HEK293T (cell line): ENCODE data around the gene CFAP119.

ENCODE experiments used
- ARNT ChIP-seq: fragments of 450-650 bp; IDR thresholded peaks from 2 replicates; pipeline ENCODE4 v1.6.1; 2017; ENCODE audit warnings: mild to moderate bottlenecking
- BHLHE40 ChIP-seq: fragments of 450-650 bp; IDR thresholded peaks from 2 replicates; pipeline ENCODE4 v1.6.1; 2016; ENCODE audit warnings: mild to moderate bottlenecking, moderate library complexity, borderline replicate concordance
- ELF4 ChIP-seq: fragments of 450-650 bp; IDR thresholded peaks from 2 replicates; pipeline ENCODE4 v1.6.1; 2017; ENCODE audit warnings: antibody characterized with exemption
- FOXA1 ChIP-seq: fragments of 450-650 bp; IDR thresholded peaks from 2 replicates; pipeline ENCODE4 v1.6.1; 2016; ENCODE audit warnings: mild to moderate bottlenecking
- FOXK2 ChIP-seq: fragments of 450-650 bp; IDR thresholded peaks from 2 replicates; pipeline ENCODE4 v1.6.1; 2016; ENCODE audit warnings: mild to moderate bottlenecking
- HDGF ChIP-seq: fragments of 450-650 bp; IDR thresholded peaks from 2 replicates; pipeline ENCODE4 v1.6.1; 2017; ENCODE audit warnings: antibody characterized with exemption, borderline replicate concordance
- L3MBTL2 ChIP-seq: fragments of 450-650 bp; conservative IDR thresholded peaks from 2 replicates; pipeline ENCODE4 v1.6.1; 2016; ENCODE audit warnings: mild to moderate bottlenecking
- LEF1 ChIP-seq: fragments of 450-650 bp; IDR thresholded peaks from 2 replicates; pipeline ENCODE4 v1.6.1; 2017; ENCODE audit warnings: mild to moderate bottlenecking, borderline replicate concordance
- NFRKB ChIP-seq: fragments of 450-650 bp; IDR thresholded peaks from 2 replicates; pipeline ENCODE4 v1.6.1; 2016; ENCODE audit warnings: mild to moderate bottlenecking, moderate library complexity
- SP1 ChIP-seq: fragments of 450-650 bp; IDR thresholded peaks from 2 replicates; pipeline ENCODE4 v1.6.1; 2017
- ZNF384 ChIP-seq: fragments of 450-650 bp; IDR thresholded peaks from 2 replicates; pipeline ENCODE4 v1.6.1; 2016
- TF ChIP-seq, protein P1 (sequence below): fragments of 450-650 bp; IDR thresholded peaks from 2 replicates; pipeline ENCODE4 v1.6.1; 2016

GRCh38 chr16:30710971-30711370 lies 50.9 kb downstream of the CFAP119 start:
- TF ChIP-seq FOXA1 (no peak), ZNF384 (no peak), L3MBTL2 (no peak), BHLHE40 (no peak), SP1 (no peak), FOXK2 (no peak), HDGF (no peak), ARNT (no peak), ELF4 (no peak), LEF1 (no peak), NFRKB (no peak)
- TF ChIP-seq, protein P1, sequence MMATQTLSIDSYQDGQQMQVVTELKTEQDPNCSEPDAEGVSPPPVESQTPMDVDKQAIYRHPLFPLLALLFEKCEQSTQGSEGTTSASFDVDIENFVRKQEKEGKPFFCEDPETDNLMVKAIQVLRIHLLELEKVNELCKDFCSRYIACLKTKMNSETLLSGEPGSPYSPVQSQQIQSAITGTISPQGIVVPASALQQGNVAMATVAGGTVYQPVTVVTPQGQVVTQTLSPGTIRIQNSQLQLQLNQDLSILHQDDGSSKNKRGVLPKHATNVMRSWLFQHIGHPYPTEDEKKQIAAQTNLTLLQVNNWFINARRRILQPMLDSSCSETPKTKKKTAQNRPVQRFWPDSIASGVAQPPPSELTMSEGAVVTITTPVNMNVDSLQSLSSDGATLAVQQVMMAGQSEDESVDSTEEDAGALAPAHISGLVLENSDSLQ = no peak
